Measurements from ENCODE around the gene NLRC3.

Gene NLRC3

DNA sequence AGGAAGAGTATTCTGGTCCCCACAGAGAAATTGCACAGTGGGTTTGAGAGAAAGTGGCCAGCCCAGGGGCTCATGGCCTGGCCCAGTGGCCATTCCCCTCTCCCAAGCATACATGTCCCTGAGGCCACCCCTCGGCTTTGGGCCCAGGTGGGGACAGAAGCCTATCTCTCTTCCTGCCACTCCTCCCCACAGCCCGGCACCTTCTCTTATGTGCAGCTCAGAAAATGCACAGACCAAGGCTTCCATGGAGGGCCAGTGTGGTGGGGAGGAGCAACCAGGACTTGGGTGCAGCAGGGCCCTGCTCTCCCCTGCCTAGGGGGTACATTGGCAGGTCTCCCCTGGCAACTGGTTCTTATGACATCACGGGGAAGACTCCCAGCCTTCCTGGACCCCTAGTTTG, 82.0 kb downstream of the NLRC3 start, which contains the start of gene C16orf90:
Gene C16orf90 (minus strand): TSS at position 314 of the 400 bp plus-strand sequence. CDS start 68 bp downstream, at position 246.
- Histone ChIP-seq H3K4me1 (peaks cover 0 to 6% (median 2%) of the 10 kb centered on the region in 4 donors), H3K27me3 (no peaks in the 10 kb centered on the region), H3K36me3 (no peaks in the 10 kb centered on the region), H3K27ac (no peak within 1 kb of the TSS), H3K4me3 (no peak within 1 kb of the TSS), H3K9me3 (no peaks in the 10 kb centered on the region)
- DNase-seq, result no peak
- TF ChIP-seq, protein P1, sequence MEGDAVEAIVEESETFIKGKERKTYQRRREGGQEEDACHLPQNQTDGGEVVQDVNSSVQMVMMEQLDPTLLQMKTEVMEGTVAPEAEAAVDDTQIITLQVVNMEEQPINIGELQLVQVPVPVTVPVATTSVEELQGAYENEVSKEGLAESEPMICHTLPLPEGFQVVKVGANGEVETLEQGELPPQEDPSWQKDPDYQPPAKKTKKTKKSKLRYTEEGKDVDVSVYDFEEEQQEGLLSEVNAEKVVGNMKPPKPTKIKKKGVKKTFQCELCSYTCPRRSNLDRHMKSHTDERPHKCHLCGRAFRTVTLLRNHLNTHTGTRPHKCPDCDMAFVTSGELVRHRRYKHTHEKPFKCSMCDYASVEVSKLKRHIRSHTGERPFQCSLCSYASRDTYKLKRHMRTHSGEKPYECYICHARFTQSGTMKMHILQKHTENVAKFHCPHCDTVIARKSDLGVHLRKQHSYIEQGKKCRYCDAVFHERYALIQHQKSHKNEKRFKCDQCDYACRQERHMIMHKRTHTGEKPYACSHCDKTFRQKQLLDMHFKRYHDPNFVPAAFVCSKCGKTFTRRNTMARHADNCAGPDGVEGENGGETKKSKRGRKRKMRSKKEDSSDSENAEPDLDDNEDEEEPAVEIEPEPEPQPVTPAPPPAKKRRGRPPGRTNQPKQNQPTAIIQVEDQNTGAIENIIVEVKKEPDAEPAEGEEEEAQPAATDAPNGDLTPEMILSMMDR (IDR thresholded peaks at IDR 0.05), result no peak
- intact Hi-C loops (cut with DNase I; ENCODE audit: low total_unique reads), result no loop called here

GRCh38 chr16:3494386-3494973, 82.7 kb downstream of the NLRC3 start:
- H3K27ac ChIP-seq, result no peak overlapping the region
- H3K4me1 ChIP-seq, result peaks cover 0 to 6% (median 2%) of the 10 kb centered on the region in 4 donors
- no peak overlapping the region for H3K4me3 ChIP-seq
- H3K27me3 ChIP-seq, result no peaks in the 10 kb centered on the region
- TF ChIP-seq, protein P1 (IDR thresholded peaks at IDR 0.05), result no peak
- no peaks in the 10 kb centered on the region for H3K36me3 ChIP-seq
- intact Hi-C loops (cut with DNase I; ENCODE audit: low total_unique reads), result no loop called here
- DNase-seq, result no peak
- no peaks in the 10 kb centered on the region for H3K9me3 ChIP-seq

DNA sequence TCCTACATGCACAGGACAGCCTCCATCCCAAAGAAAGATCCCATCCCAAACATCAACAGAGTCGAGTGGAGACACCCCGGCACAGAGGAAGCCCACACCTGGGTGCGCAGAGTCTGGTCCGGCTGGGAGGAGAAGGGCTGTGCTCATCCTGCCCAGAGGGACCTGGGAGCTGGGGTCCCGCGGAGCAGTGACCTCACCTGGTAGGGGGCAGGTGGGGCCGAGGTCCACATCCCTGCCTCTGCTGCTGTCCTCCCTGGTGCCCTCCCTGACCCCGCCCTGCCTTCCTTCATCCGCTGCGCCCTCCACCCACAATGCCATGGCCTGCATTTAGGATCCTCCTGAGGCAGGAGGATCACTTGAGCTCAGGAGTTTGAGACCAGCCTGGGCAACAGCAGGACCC, 84.8 kb downstream of the NLRC3 start:
- Histone ChIP-seq H3K27ac (no peak overlapping the region), H3K9me3 (no peaks in the 10 kb centered on the region), H3K36me3 (peaks cover 0 to 10% (median 8%) of the 10 kb centered on the region in 3 donors), H3K4me3 (no peak overlapping the region), H3K4me1 (peaks cover 0 to 6% (median 2%) of the 10 kb centered on the region in 4 donors), H3K27me3 (no peaks in the 10 kb centered on the region)
- TF ChIP-seq, protein P1 (IDR thresholded peaks at IDR 0.05), result no peak
- DNase-seq, result no peak
- intact Hi-C loops (cut with DNase I; ENCODE audit: low total_unique reads), result no loop called here

- Histone ChIP-seq H3K27ac (no peak overlapping the region), H3K9me3 (no peaks in the 10 kb centered on the region), H3K4me3 (no peak overlapping the region), H3K27me3 (no peaks in the 10 kb centered on the region), H3K4me1 (peaks cover 0 to 6% (median 2%) of the 10 kb centered on the region in 4 donors), H3K36me3 (peaks cover 7 to 22% (median 20%) of the 10 kb centered on the region in 3 donors)
- TF ChIP-seq, protein P1 (IDR thresholded peaks at IDR 0.05), result no peak
- DNase-seq, result no peak
- intact Hi-C loops (cut with DNase I; ENCODE audit: low total_unique reads), result no loop called here
Measured at GRCh38 chr16:3490911-3491629, 86.1 kb downstream of the NLRC3 start.

Data from tibial artery (tissue), 4 donors.